ENCODE measurements around the gene CBX1. TPM values are rescaled to one million over a fixed set of nuclear protein-coding genes. Genes with fewer than 3 reads are reported as not detected.

The CBX1 gene
- total and polyA plus RNA-seq, 2 of the 13 experiments (the other 11 are each of a cell fraction or from before 2014, with no cell fraction given): 17.8 to 108 TPM

DNA sequence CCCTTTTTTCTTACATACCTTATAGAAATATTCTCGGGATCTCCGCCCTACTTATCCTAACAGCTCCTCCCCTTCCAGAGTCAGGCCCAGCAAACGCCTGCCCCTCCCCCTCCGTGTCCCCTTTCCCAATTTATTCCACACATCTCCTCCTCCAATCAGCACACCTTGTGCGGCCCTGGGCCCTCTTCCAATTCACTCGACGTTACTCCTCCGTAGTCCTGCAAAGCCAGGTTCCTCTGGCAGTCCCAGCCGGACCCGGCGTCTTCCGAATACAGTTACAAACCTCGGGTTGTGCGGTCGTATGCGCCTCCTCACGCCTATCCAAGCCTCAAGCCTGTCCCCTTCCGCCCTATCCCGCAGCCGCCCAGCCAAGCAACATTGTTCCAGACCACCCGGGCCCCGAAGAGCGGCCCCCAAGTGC is 677 bp downstream of the CBX1 start (continued):
- TF ChIP-seq, protein P1, sequence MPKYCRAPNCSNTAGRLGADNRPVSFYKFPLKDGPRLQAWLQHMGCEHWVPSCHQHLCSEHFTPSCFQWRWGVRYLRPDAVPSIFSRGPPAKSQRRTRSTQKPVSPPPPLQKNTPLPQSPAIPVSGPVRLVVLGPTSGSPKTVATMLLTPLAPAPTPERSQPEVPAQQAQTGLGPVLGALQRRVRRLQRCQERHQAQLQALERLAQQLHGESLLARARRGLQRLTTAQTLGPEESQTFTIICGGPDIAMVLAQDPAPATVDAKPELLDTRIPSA (CRISPR knock-in tag; IDR thresholded peaks at IDR 0.05; ENCODE audit: borderline replicate concordance): no peak
- no peak for TF ChIP-seq ZFP62 (CRISPR knock-in tag; IDR thresholded peaks at IDR 0.05)
- 0 out of 2 replicates have a peak, but pooled peaks have one; percentile 15 for TF ChIP-seq ZNF33A (CRISPR knock-in tag; IDR thresholded peaks at IDR 0.05; ENCODE audit: borderline replicate concordance)
- no peak for TF ChIP-seq RFXANK (CRISPR knock-in tag; IDR thresholded peaks at IDR 0.05)
- no peak for TF ChIP-seq HOXA7 (CRISPR knock-in tag; IDR thresholded peaks at IDR 0.05)
- TF ChIP-seq ZNF761 (CRISPR knock-in tag; conservative IDR thresholded peaks at IDR 0.05): no peak
- no peak for TF ChIP-seq ZNF430 (CRISPR knock-in tag; IDR thresholded peaks at IDR 0.05)
- TF ChIP-seq ZNF225 (CRISPR knock-in tag; IDR thresholded peaks at IDR 0.05): peak; percentile 92; the same call in 1 of the 2 replicates
- no peak for TF ChIP-seq ZNF607 (CRISPR knock-in tag; IDR thresholded peaks at IDR 0.05; ENCODE audit: borderline replicate concordance)
- TF ChIP-seq ZNF556 (CRISPR knock-in tag; IDR thresholded peaks at IDR 0.05; ENCODE audit: borderline replicate concordance): 0 out of 2 replicates have a peak, but pooled peaks have one; percentile 47
- TF ChIP-seq DMAP1 (CRISPR knock-in tag; IDR thresholded peaks at IDR 0.05): no peak
- no peak for TF ChIP-seq SALL2 (CRISPR knock-in tag; IDR thresholded peaks at IDR 0.05)
- TF ChIP-seq AKAP8 (CRISPR knock-in tag; IDR thresholded peaks at IDR 0.05): no peak
- no peak for TF ChIP-seq SAP130 (CRISPR knock-in tag; IDR thresholded peaks at IDR 0.05; ENCODE audit: low read depth)
- TF ChIP-seq ZNF615 (CRISPR knock-in tag; IDR thresholded peaks at IDR 0.05; ENCODE audit: borderline replicate concordance): 0 out of 2 replicates have a peak, but pooled peaks have one; percentile 21
- TF ChIP-seq, protein P2, sequence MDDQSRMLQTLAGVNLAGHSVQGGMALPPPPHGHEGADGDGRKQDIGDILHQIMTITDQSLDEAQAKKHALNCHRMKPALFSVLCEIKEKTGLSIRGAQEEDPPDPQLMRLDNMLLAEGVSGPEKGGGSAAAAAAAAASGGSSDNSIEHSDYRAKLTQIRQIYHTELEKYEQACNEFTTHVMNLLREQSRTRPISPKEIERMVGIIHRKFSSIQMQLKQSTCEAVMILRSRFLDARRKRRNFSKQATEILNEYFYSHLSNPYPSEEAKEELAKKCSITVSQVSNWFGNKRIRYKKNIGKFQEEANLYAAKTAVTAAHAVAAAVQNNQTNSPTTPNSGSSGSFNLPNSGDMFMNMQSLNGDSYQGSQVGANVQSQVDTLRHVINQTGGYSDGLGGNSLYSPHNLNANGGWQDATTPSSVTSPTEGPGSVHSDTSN (CRISPR knock-in tag; IDR thresholded peaks at IDR 0.05; ENCODE audit: borderline replicate concordance): no peak
- TF ChIP-seq RAD51 (IDR thresholded peaks at IDR 0.05; ENCODE audit: borderline replicate concordance): no peak
- no peak for TF ChIP-seq DNMT1 (CRISPR knock-in tag; IDR thresholded peaks at IDR 0.05)
- TF ChIP-seq LCORL (IDR thresholded peaks at IDR 0.05): peak; percentile 43; the same call in 1 of the 2 replicates
- no peak for TF ChIP-seq LCORL (CRISPR knock-in tag; IDR thresholded peaks at IDR 0.05)
- TF ChIP-seq, protein P3, sequence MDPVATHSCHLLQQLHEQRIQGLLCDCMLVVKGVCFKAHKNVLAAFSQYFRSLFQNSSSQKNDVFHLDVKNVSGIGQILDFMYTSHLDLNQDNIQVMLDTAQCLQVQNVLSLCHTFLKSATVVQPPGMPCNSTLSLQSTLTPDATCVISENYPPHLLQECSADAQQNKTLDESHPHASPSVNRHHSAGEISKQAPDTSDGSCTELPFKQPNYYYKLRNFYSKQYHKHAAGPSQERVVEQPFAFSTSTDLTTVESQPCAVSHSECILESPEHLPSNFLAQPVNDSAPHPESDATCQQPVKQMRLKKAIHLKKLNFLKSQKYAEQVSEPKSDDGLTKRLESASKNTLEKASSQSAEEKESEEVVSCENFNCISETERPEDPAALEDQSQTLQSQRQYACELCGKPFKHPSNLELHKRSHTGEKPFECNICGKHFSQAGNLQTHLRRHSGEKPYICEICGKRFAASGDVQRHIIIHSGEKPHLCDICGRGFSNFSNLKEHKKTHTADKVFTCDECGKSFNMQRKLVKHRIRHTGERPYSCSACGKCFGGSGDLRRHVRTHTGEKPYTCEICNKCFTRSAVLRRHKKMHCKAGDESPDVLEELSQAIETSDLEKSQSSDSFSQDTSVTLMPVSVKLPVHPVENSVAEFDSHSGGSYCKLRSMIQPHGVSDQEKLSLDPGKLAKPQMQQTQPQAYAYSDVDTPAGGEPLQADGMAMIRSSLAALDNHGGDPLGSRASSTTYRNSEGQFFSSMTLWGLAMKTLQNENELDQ (CRISPR knock-in tag; IDR thresholded peaks at IDR 0.05; ENCODE audit: borderline replicate concordance): peak; percentile 65; the same call in 1 of the 2 replicates
- no peak for TF ChIP-seq ZNF75D (CRISPR knock-in tag; IDR thresholded peaks at IDR 0.05; ENCODE audit: borderline replicate concordance)
- no peak for TF ChIP-seq MIXL1 (CRISPR knock-in tag; IDR thresholded peaks at IDR 0.05)
- TF ChIP-seq, protein P4, sequence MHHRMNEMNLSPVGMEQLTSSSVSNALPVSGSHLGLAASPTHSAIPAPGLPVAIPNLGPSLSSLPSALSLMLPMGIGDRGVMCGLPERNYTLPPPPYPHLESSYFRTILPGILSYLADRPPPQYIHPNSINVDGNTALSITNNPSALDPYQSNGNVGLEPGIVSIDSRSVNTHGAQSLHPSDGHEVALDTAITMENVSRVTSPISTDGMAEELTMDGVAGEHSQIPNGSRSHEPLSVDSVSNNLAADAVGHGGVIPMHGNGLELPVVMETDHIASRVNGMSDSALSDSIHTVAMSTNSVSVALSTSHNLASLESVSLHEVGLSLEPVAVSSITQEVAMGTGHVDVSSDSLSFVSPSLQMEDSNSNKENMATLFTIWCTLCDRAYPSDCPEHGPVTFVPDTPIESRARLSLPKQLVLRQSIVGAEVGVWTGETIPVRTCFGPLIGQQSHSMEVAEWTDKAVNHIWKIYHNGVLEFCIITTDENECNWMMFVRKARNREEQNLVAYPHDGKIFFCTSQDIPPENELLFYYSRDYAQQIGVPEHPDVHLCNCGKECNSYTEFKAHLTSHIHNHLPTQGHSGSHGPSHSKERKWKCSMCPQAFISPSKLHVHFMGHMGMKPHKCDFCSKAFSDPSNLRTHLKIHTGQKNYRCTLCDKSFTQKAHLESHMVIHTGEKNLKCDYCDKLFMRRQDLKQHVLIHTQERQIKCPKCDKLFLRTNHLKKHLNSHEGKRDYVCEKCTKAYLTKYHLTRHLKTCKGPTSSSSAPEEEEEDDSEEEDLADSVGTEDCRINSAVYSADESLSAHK (CRISPR knock-in tag; IDR thresholded peaks at IDR 0.05; ENCODE audit: borderline replicate concordance): no peak
- no peak for TF ChIP-seq JUND (CRISPR knock-in tag; IDR thresholded peaks at IDR 0.05)
- TF ChIP-seq ISL2 (CRISPR knock-in tag; IDR thresholded peaks at IDR 0.05): no peak
- TF ChIP-seq NCOA2 (CRISPR knock-in tag; IDR thresholded peaks at IDR 0.05): 0 out of 2 replicates have a peak, but pooled peaks have one; percentile 7
- no peak for TF ChIP-seq HNRNPUL1 (IDR thresholded peaks at IDR 0.05; ENCODE audit: low read depth, low read length)
